NT2/D1 (cell line): ENCODE data around the gene TYRO3.

Experiments used
- SUZ12 ChIP-seq: IDR thresholded peaks from 2 replicates; pipeline ENCODE4 v1.6.1; 2011; ENCODE audit not compliant: insufficient read length, insufficient read depth; ENCODE audit errors: extremely low read depth
- YY1 ChIP-seq: IDR thresholded peaks from 2 replicates; pipeline ENCODE4 v1.6.1; 2011; ENCODE audit not compliant: insufficient read length, insufficient read depth

GRCh38 chr15:41571948-41572347 is 12.9 kb downstream of the TYRO3 start:
- TF ChIP-seq YY1 (no peak), SUZ12 (no peak)
